OCI-LY3 (cell line): ENCODE data around the gene PLGLB1.
"Not testable (repeated sequence)": the region's sequence is repeated elsewhere in the genome, so short reads cannot be mapped to it uniquely, and the experiment has no call there.

Source experiments
- EZH2phosphoT487 ChIP-seq: fragments of 200-600 bp; shearing (Covaris generic); IDR thresholded peaks from 2 replicates; pipeline ENCODE4 v1.6.1; 2018; ENCODE audit warnings: antibody characterized with exemption, mixed run types, low read depth
- TF ChIP-seq, protein P1 (sequence below): fragments of 200-600, 300-600 bp; sonication (generic); IDR thresholded peaks from 2 replicates; pipeline ENCODE4 v1.5.1; 2014; ENCODE audit warnings: antibody characterized with exemption, low read length, low read depth

DNA sequence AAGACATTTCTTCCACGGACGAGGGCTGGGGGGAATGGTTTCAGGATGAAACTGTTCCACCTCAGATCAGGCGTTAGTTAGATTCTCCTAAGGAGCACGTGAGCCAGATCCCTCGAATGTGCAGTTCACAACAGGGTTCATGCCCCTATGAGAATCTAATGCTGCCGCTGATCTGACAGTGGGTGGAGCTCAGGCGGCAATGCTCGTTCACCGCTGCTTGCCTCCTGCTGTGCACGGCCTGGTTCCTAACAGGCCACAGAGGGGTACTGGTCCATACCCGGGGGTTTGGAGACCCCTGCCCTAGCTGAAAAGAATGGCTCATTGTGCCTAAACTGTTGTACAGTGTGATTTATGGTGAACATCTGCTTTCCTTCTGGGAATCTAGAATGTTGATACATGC, 34.8 kb upstream of the PLGLB1 start:
- TF ChIP-seq, protein P1, sequence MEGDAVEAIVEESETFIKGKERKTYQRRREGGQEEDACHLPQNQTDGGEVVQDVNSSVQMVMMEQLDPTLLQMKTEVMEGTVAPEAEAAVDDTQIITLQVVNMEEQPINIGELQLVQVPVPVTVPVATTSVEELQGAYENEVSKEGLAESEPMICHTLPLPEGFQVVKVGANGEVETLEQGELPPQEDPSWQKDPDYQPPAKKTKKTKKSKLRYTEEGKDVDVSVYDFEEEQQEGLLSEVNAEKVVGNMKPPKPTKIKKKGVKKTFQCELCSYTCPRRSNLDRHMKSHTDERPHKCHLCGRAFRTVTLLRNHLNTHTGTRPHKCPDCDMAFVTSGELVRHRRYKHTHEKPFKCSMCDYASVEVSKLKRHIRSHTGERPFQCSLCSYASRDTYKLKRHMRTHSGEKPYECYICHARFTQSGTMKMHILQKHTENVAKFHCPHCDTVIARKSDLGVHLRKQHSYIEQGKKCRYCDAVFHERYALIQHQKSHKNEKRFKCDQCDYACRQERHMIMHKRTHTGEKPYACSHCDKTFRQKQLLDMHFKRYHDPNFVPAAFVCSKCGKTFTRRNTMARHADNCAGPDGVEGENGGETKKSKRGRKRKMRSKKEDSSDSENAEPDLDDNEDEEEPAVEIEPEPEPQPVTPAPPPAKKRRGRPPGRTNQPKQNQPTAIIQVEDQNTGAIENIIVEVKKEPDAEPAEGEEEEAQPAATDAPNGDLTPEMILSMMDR: not testable (repeated sequence)
- not testable (repeated sequence) for TF ChIP-seq EZH2phosphoT487
